Spleen (tissue), 11 donors: ENCODE measurements around the gene PLA2G10. TPM values are rescaled to one million over a fixed set of nuclear protein-coding genes. Genes with fewer than 3 reads are reported as not detected.

Experiments
- DNase-seq: peaks from one replicate; pipeline ENCODE4 v3.0.0-alpha.2; 2020
- H3K27ac ChIP-seq, 8 donors: fragments of 200-600 bp; sonication (generic) in 7 of 8; 1 replicate in 4 of 8; 2 replicates in 4 of 8; pipeline versions ENCODE4 v1.5.0 to v1.8.0; 2016 to 2021; ENCODE audit warnings: inconsistent platforms in 4 of 8, mild to moderate bottlenecking in 4 of 8, moderate library complexity in 1 of 8
- H3K27me3 ChIP-seq, 7 donors: fragments of 200-600 bp; sonication (generic) in 6 of 7; replicated peaks in 1 of 7; 1 replicate in 4 of 7; 2 replicates in 3 of 7; pipeline versions ENCODE4 v1.5.0 to v1.8.0; 2016 to 2021; ENCODE audit warnings: inconsistent platforms in 3 of 7, mild to moderate bottlenecking in 1 of 7
- H3K36me3 ChIP-seq, 6 donors: fragments of 200-600 bp; sonication (generic) in 5 of 6; 1 replicate in 4 of 6; 2 replicates in 2 of 6; pipeline versions ENCODE4 v1.5.0 to v1.8.0; 2016 to 2021; ENCODE audit warnings: inconsistent platforms in 2 of 6
- H3K4me1 ChIP-seq, 6 donors: fragments of 200-600 bp; sonication (generic) in 5 of 6; 1 replicate in 3 of 6; 2 replicates in 3 of 6; pipeline versions ENCODE4 v1.5.0 to v1.8.0; 2016 to 2021; ENCODE audit warnings: inconsistent platforms in 3 of 6
- H3K4me3 ChIP-seq, 8 donors: fragments of 200-600 bp; sonication (generic) in 7 of 8; 1 replicate in 4 of 8; 2 replicates in 4 of 8; pipeline versions ENCODE4 v1.5.0 to v1.8.0; 2016 to 2021; ENCODE audit warnings: inconsistent platforms in 4 of 8, mild to moderate bottlenecking in 4 of 8, moderate library complexity in 2 of 8
- H3K9me3 ChIP-seq, 8 donors: fragments of 200-600 bp; sonication (generic) in 7 of 8; 1 replicate in 4 of 8; 2 replicates in 4 of 8; pipeline versions ENCODE4 v1.5.0 to v1.8.0; 2016 to 2021; ENCODE audit warnings: inconsistent platforms in 4 of 8
- POLR2A ChIP-seq, 3 donors: fragments of 450-650 bp; IDR thresholded peaks; one replicate each; pipeline ENCODE4 v1.5.1; 2017; ENCODE audit warnings: antibody characterized with exemption in 3 of 3, mild to moderate bottlenecking in 1 of 3
- POLR2AphosphoS5 ChIP-seq, 3 donors: sonication (generic); formaldehyde crosslinking; IDR thresholded peaks; one replicate each; pipeline ENCODE4 v1.5.1; 2017; ENCODE audit warnings: antibody characterized with exemption in 3 of 3
- WGBS, 5 donors: extraction: QIAGEN DNeasy Blood & Tissue Kit in 3 of 5; methylation state at CpG; one replicate each; pipeline versions ENCODE4 v1.1.5 to v1.1.7; 2013 to 2018; 5-methylcytosine and 5-hydroxymethylcytosine counted together
- intact Hi-C: fragments of 100-400 bp; cut with DNase I; formaldehyde crosslinking; loops from one replicate; pipeline ENCODE4 v1.15.0; 2023; ENCODE audit warnings: low total_unique reads
- polyA plus RNA-seq, 3 donors: library from polyadenylated mRNA; stranded (reverse); fragments of 200-250 nt; gene quantifications; one replicate each; pipeline ENCODE4 v1.2.1, GENCODE V29; 2013
- total RNA-seq, 7 donors: library from RNA; depleted of rRNA in 3 of 7; stranded (reverse); fragments of >200 nt in 3 of 7; fragmentation: NEBNext Ultra II Directional in 4 of 7; extraction: Animal tissue kit (Norgen Biotek cat#: 25700) in 4 of 7; gene quantifications; one replicate each; pipeline versions ENCODE4 v1.1.0 to v1.2.1, GENCODE V29; 2016 to 2021
- TF ChIP-seq, protein P1 (sequence below), 11 experiments: fragments of 200-600 bp in 7 of 11; fragments of 450-650 bp in 4 of 11; sonication (generic) in 4 of 11; IDR thresholded peaks in 8 of 11; conservative IDR thresholded peaks in 3 of 11; 1 replicate in 7 of 11; 2 replicates in 4 of 11; pipeline versions ENCODE4 v1.4.0 to v1.8.0; 2016 to 2021; ENCODE audit warnings: antibody characterized with exemption in 11 of 11, inconsistent platforms in 4 of 11, mild to moderate bottlenecking in 1 of 11
- donor health status: healthy with polysubstance abuse.
- donor health status: DM: no; HTN: no; CAD: no; lungs with moderate emphysema.
- donor health status: DM: no; HTN: no; CAD: no.
- donor health status: Bipolar disorder and iron deficiency.
- donor health status: healthy.
- donor health status: DM: no; HTN: no; CAD: no.
- donor health status: DM: yes; HTN: yes; CAD: no.

The PLA2G10 gene
- total and polyA plus RNA-seq, 10 donors, result 0.12 to 0.13 TPM; not detected in 8

- intact Hi-C loops, result no loop called here
- H3K4me1 ChIP-seq, result peaks cover 0 to under 1% (median 0%) of the 10 kb centered on the region in 6 donors
- no peaks in the 10 kb centered on the region for H3K27me3 ChIP-seq
- 95 to 99% (median 98%) methylated on average over 2 of the region's 2 CpGs for whole genome bisulfite sequencing, 5 donors
- H3K4me3 ChIP-seq, result no peak overlapping the region
- H3K36me3 ChIP-seq, result peaks cover 3 to 100% (median 93%) of the 10 kb centered on the region in 6 donors
- DNase-seq, result no peak
- no peaks in the 10 kb centered on the region for H3K9me3 ChIP-seq
- TF ChIP-seq, protein P1, sequence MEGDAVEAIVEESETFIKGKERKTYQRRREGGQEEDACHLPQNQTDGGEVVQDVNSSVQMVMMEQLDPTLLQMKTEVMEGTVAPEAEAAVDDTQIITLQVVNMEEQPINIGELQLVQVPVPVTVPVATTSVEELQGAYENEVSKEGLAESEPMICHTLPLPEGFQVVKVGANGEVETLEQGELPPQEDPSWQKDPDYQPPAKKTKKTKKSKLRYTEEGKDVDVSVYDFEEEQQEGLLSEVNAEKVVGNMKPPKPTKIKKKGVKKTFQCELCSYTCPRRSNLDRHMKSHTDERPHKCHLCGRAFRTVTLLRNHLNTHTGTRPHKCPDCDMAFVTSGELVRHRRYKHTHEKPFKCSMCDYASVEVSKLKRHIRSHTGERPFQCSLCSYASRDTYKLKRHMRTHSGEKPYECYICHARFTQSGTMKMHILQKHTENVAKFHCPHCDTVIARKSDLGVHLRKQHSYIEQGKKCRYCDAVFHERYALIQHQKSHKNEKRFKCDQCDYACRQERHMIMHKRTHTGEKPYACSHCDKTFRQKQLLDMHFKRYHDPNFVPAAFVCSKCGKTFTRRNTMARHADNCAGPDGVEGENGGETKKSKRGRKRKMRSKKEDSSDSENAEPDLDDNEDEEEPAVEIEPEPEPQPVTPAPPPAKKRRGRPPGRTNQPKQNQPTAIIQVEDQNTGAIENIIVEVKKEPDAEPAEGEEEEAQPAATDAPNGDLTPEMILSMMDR (IDR thresholded peaks at IDR 0.05 in 8 of 11, conservative IDR thresholded peaks at IDR 0.05 in 3 of 11), result no peak
- TF ChIP-seq POLR2AphosphoS5 (IDR thresholded peaks at IDR 0.05) (no peak), POLR2A (IDR thresholded peaks at IDR 0.05) (no peak)
- no peak overlapping the region for H3K27ac ChIP-seq
Measured at GRCh38 chr16:14652726-14653125, 41.4 kb downstream of the PLA2G10 start.

DNA sequence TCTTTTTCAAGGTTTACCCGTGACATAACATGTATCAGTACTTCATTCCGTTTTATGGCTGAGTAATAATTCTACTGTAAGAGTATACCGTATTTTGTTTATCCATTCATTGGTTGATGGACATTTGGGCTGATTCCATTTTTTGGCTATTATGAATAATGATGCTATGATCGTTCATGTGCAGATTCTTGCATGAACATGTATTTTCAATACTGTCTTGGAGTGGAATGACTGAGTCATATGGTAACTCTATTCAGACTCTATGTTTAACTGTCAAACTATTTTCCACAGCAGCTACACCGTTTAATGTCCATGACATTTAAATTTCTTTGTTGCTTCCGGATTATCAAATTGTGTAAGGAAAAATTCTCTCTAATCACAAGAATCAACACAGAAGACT is 43.5 kb downstream of the PLA2G10 start:
- H3K4me1 ChIP-seq, result peaks cover 0 to 3% (median 0%) of the 10 kb centered on the region in 6 donors
- 80 to 90% (median 87%) methylated on average over 6 of the region's 6 CpGs for WGBS, 5 donors
- H3K36me3 ChIP-seq, result peaks cover 3 to 100% (median 93%) of the 10 kb centered on the region in 6 donors
- TF ChIP-seq POLR2AphosphoS5 (IDR thresholded peaks at IDR 0.05) (no peak), POLR2A (IDR thresholded peaks at IDR 0.05) (no peak)
- TF ChIP-seq, protein P1 (IDR thresholded peaks at IDR 0.05 in 8 of 11, conservative IDR thresholded peaks at IDR 0.05 in 3 of 11), result no peak
- H3K27ac ChIP-seq, result no peak overlapping the region
- no peak for DNase-seq
- intact Hi-C loops, result no loop called here
- no peak overlapping the region for H3K4me3 ChIP-seq
- no peaks in the 10 kb centered on the region for H3K9me3 ChIP-seq
- H3K27me3 ChIP-seq, result no peaks in the 10 kb centered on the region

- H3K36me3 ChIP-seq, result peaks cover 3 to 100% (median 93%) of the 10 kb centered on the region in 6 donors
- no peak overlapping the region for H3K27ac ChIP-seq
Measured at GRCh38 chr16:14649816-14650215, 44.3 kb downstream of the PLA2G10 start.

GRCh38 chr16:14641926-14642325 is 52.2 kb downstream of the PLA2G10 start:
- peaks cover 0 to 86% (median 48%) of the 10 kb centered on the region in 6 donors for H3K36me3 ChIP-seq
- TF ChIP-seq POLR2AphosphoS5 (IDR thresholded peaks at IDR 0.05) (no peak), POLR2A (IDR thresholded peaks at IDR 0.05) (no peak)
- TF ChIP-seq, protein P1 (IDR thresholded peaks at IDR 0.05 in 8 of 11, conservative IDR thresholded peaks at IDR 0.05 in 3 of 11), result no peak
- 81 to 94% (median 86%) methylated on average over 7 of the region's 7 CpGs for WGBS, 5 donors
- H3K9me3 ChIP-seq, result no peaks in the 10 kb centered on the region
- no peak for DNase-seq
- H3K27me3 ChIP-seq, result no peaks in the 10 kb centered on the region
- intact Hi-C loops, result no loop called here
- no peak overlapping the region for H3K4me3 ChIP-seq
- H3K27ac ChIP-seq, result no peak overlapping the region
- peaks cover 0 to 72% (median 20%) of the 10 kb centered on the region in 6 donors for H3K4me1 ChIP-seq

More at GRCh38 chr16:14649816-14650215, 44.3 kb downstream of the PLA2G10 start:
- no peaks in the 10 kb centered on the region for H3K9me3 ChIP-seq
- no peak overlapping the region for H3K4me3 ChIP-seq
- TF ChIP-seq POLR2AphosphoS5 (IDR thresholded peaks at IDR 0.05) (no peak), POLR2A (IDR thresholded peaks at IDR 0.05) (no peak)
- TF ChIP-seq, protein P1 (IDR thresholded peaks at IDR 0.05 in 8 of 11, conservative IDR thresholded peaks at IDR 0.05 in 3 of 11), result no peak
- no peaks in the 10 kb centered on the region for H3K27me3 ChIP-seq
- DNase-seq, result no peak
- intact Hi-C loops, result no loop called here
- WGBS, 5 donors, result 93 to 98% (median 96%) methylated on average over 10 of the region's 10 CpGs
- peaks cover 0 to 9% (median 0%) of the 10 kb centered on the region in 6 donors for H3K4me1 ChIP-seq
